BE2C (cell line): ENCODE measurements around the gene KCTD15. TPM values are rescaled to one million over a fixed set of nuclear protein-coding genes. Genes with fewer than 3 reads are reported as not detected.
A peak's percentile ranks its signal among the peaks of the same experiment; 100 is the strongest.

Source experiments
- DNase-seq: peaks from one replicate; pipeline ENCODE4 v3.0.0-alpha.2; 2020
- H3K27me3 ChIP-seq: fragments of 250-450 bp; sonication (Bioruptor Pico); 2 replicates; pipeline ENCODE4 v1.5.1; 2020; ENCODE audit warnings: mild to moderate bottlenecking
- H3K36me3 ChIP-seq: fragments of 250-450 bp; sonication (Bioruptor Pico); 2 replicates; pipeline ENCODE4 v1.5.1; 2020; ENCODE audit warnings: mild to moderate bottlenecking
- H3K4me1 ChIP-seq: fragments of 250-450 bp; sonication (Bioruptor Pico); 2 replicates; pipeline ENCODE4 v1.5.1; 2020
- H3K4me3 ChIP-seq: 2 replicates; pipeline ENCODE4 v1.5.1; 2011; ENCODE audit warnings: low read depth, low read length
- H3K9me3 ChIP-seq: fragments of 250-450 bp; sonication (Bioruptor Pico); 2 replicates; pipeline ENCODE4 v1.5.1; 2020
- CTCF ChIP-seq: IDR thresholded peaks from 2 replicates; pipeline ENCODE4 v1.5.1; 2012; ENCODE audit warnings: mild to moderate bottlenecking, low read depth, low read length
- polyA plus RNA-seq: library from polyadenylated mRNA; unstranded; fragments of >200 nt; gene quantifications from one replicate; pipeline ENCODE4 v1.2.1, GENCODE V29; 2012; ENCODE audit warnings: low read depth, missing spikeins; ENCODE audit not compliant: insufficient read length, insufficient read depth

KCTD15 gene, protein sequence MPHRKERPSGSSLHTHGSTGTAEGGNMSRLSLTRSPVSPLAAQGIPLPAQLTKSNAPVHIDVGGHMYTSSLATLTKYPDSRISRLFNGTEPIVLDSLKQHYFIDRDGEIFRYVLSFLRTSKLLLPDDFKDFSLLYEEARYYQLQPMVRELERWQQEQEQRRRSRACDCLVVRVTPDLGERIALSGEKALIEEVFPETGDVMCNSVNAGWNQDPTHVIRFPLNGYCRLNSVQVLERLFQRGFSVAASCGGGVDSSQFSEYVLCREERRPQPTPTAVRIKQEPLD
- polyA plus RNA-seq, result 45.2 TPM

DNA sequence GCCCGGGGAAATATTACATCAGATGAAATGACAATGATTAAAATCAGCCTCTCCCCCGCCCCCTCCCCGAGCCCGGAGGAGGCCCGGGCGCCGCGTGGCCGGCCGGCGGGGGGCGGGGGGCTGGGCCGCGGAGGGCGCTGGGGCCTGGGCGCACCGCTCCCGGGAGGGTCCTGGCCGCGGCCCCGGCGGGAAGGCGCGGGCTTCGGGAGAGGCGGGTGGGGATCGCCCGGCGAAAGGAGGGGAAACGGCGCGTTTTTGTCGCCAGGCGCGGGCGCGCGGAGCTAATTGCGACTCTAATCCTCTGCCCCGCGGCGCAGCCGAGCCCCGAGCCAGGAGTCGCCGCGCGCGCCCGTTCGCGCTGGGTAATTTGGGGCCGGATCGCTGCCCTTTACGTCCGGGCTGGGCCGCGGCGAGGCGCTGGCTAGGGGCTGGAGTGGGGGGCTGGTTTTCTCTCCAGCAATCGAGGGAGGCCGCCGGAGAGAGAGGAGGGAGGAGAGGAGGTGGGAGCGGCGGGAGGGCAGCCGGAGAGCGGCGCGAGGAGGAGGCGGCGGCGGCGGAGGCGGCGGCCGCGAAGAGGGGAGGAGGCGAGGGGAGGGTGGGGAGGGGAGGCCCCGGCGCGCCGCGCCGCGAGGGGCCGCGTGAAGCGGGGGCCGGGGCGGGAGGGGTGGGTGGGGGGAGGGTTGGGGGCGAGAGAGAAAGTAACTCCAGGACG lies at the start of gene KCTD15:
KCTD15 (plus strand) TSS at position 707 of the 712 bp plus-strand sequence. CDS start 3,585 bp downstream, outside the sequence.
- H3K9me3 ChIP-seq, result no peaks in the 10 kb centered on the region
- peak; percentile 71 for DNase-seq
- peak within 1 kb of the TSS; percentile 85 for H3K4me3 ChIP-seq
- no peak for TF ChIP-seq CTCF
- H3K36me3 ChIP-seq, result peaks cover 13% of the 10 kb centered on the region
- peaks cover 26% of the 10 kb centered on the region for H3K4me1 ChIP-seq
- no peaks in the 10 kb centered on the region for H3K27me3 ChIP-seq

GRCh38 chr19:33747273-33747672 lies 49.4 kb upstream of the KCTD15 start:
- TF ChIP-seq CTCF, result no peak
- Histone ChIP-seq H3K36me3 (no peaks in the 10 kb centered on the region), H3K9me3 (no peaks in the 10 kb centered on the region), H3K27me3 (no peaks in the 10 kb centered on the region), H3K4me1 (peaks cover 26% of the 10 kb centered on the region), H3K4me3 (no peak overlapping the region)
- DNase-seq, result no peak

DNA sequence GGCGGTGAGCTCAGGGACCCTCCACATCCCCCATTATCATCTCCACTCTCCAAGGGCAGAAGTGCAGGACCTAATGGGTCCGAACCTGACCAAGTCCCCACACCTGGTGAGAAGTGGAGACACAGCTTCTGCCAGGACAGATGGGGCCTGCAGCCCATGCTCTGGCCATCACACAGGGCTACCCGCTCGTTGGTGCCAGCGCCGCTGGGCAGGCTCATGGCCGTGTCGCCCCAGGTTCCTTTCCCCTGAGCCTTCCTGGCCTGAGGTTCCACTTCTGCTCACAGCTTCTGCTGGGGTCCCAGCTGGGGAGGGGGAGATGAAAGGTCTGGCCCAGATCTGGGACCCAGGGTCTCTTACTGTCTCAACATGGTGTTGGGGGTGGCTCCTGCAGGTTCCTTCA lies 48.4 kb upstream of the KCTD15 start:
- no peaks in the 10 kb centered on the region for H3K27me3 ChIP-seq
- DNase-seq, result no peak
- peaks cover 31% of the 10 kb centered on the region for H3K4me1 ChIP-seq
- no peaks in the 10 kb centered on the region for H3K36me3 ChIP-seq
- no peak overlapping the region for H3K4me3 ChIP-seq
- H3K9me3 ChIP-seq, result no peaks in the 10 kb centered on the region
- TF ChIP-seq CTCF, result no peak

DNA sequence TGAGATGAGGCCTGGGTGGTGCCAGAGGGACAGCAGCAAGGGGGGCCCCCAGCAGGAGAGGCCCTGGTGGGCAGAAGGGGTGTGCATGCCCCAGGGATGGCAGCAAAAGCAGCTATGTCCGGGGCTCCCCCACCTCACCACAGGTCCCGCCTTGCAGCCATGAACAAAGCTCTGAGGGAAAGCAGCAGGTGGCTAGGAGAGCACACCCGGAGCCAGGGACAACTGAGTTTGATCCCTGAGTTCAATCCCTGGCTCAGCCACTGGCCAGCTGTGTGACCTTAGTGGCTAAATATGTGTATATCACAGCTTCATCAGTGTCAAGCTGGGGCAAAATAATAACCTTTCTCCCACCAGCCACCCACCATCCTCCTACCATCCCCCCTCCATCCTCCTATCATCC lies 47.7 kb upstream of the KCTD15 start:
- no peak for TF ChIP-seq CTCF
- H3K4me3 ChIP-seq, result no peak overlapping the region
- no peaks in the 10 kb centered on the region for H3K9me3 ChIP-seq
- peaks cover 31% of the 10 kb centered on the region for H3K4me1 ChIP-seq
- H3K36me3 ChIP-seq, result no peaks in the 10 kb centered on the region
- H3K27me3 ChIP-seq, result no peaks in the 10 kb centered on the region
- DNase-seq, result no peak

- H3K9me3 ChIP-seq, result no peaks in the 10 kb centered on the region
- H3K36me3 ChIP-seq, result no peaks in the 10 kb centered on the region
- DNase-seq, result no peak
- H3K4me1 ChIP-seq, result peaks cover 31% of the 10 kb centered on the region
- TF ChIP-seq CTCF, result no peak
- no peaks in the 10 kb centered on the region for H3K27me3 ChIP-seq
- no peak overlapping the region for H3K4me3 ChIP-seq
Measured at GRCh38 chr19:33749619-33750175, 47.0 kb upstream of the KCTD15 start.
